Upper lobe of left lung (tissue), 4 donors: Measurements from ENCODE around the gene ACOX2.

Source experiments
- CTCF ChIP-seq, 6 experiments: fragments of 450-650 bp in 4 of 6; fragments of 200-600 bp in 2 of 6; sonication (generic) in 2 of 6; IDR thresholded peaks; one replicate each; pipeline ENCODE4 v1.5.1; 2016 to 2019; ENCODE audit warnings: antibody characterized with exemption in 6 of 6
- POLR2AphosphoS5 ChIP-seq, 2 donors: sonication (generic); formaldehyde crosslinking; IDR thresholded peaks; one replicate each; pipeline ENCODE4 v1.5.1; 2017; ENCODE audit warnings: antibody characterized with exemption in 2 of 2

GRCh38 chr3:58496206-58496857, 40.7 kb downstream of the ACOX2 start:
- TF ChIP-seq CTCF (IDR thresholded peaks at IDR 0.05), result no peak
- no peak for TF ChIP-seq POLR2AphosphoS5 (IDR thresholded peaks at IDR 0.05)
